DMS153 treated with DMSO at 0.1 percent for 48 hours (cell line): ENCODE data around the gene STXBP4.

ENCODE experiments used
- DNase-seq: peaks from one replicate; lab custom pipeline; 2025; ENCODE audit not compliant: unreplicated experiment; lab: John Stamatoyannopoulos, UW

Gene STXBP4

GRCh38 chr17:54968262-54968987 lies at the start of gene STXBP4, which contains the start of gene COX11:
STXBP4 (plus strand) TSS chr17:54968765; CDS start chr17:54986220, 17,455 bp downstream.
COX11 (minus strand) TSS chr17:54968654; CDS start chr17:54968646, 8 bp downstream.
- peak; percentile 92 for DNase-seq

- DNase-seq: no peak
Measured at GRCh38 chr17:54919425-54919824, 49.1 kb upstream of the STXBP4 start.

- DNase-seq: no peak
Measured at GRCh38 chr17:54920819-54921218, 47.7 kb upstream of the STXBP4 start.

GRCh38 chr17:54924405-54924804 lies 44.2 kb upstream of the STXBP4 start:
- no peak for DNase-seq

GRCh38 chr17:54927525-54927924 lies 41.0 kb upstream of the STXBP4 start:
- no peak for DNase-seq

GRCh38 chr17:54932711-54933110 lies 35.9 kb upstream of the STXBP4 start:
- DNase-seq: no peak

GRCh38 chr17:54933921-54934320 lies 34.6 kb upstream of the STXBP4 start:
- DNase-seq: no peak

- no peak for DNase-seq
Measured at GRCh38 chr17:54935471-54935870, 33.1 kb upstream of the STXBP4 start.

- DNase-seq: no peak
Measured at GRCh38 chr17:54937018-54937417, 31.5 kb upstream of the STXBP4 start.

GRCh38 chr17:54937426-54937825 lies 31.1 kb upstream of the STXBP4 start:
- DNase-seq: no peak

- DNase-seq: no peak
Measured at GRCh38 chr17:54941285-54941684, 27.3 kb upstream of the STXBP4 start.

- DNase-seq: no peak
Measured at GRCh38 chr17:54944796-54945195, 23.8 kb upstream of the STXBP4 start.

GRCh38 chr17:54945231-54945630 lies 23.3 kb upstream of the STXBP4 start:
- DNase-seq: no peak

- no peak for DNase-seq
Measured at GRCh38 chr17:54945671-54946070, 22.9 kb upstream of the STXBP4 start.

- DNase-seq: no peak
Measured at GRCh38 chr17:54947396-54947795, 21.2 kb upstream of the STXBP4 start.

GRCh38 chr17:54948380-54948779 lies 20.2 kb upstream of the STXBP4 start:
- no peak for DNase-seq

- no peak for DNase-seq
Measured at GRCh38 chr17:54950116-54950515, 18.4 kb upstream of the STXBP4 start.

GRCh38 chr17:54951286-54951685 lies 17.3 kb upstream of the STXBP4 start:
- no peak for DNase-seq

GRCh38 chr17:54956791-54957190 lies 11.8 kb upstream of the STXBP4 start:
- DNase-seq: no peak

GRCh38 chr17:54967621-54968261 lies 824 bp upstream of the STXBP4 start:
- DNase-seq: no peak

- DNase-seq: no peak
Measured at GRCh38 chr17:54968988-54969332, 395 bp downstream of the STXBP4 start.

- no peak for DNase-seq
Measured at GRCh38 chr17:54969658-54970572, 1.4 kb downstream of the STXBP4 start.
